AG04450 (cell line): ENCODE data around the gene PTGDS. TPM values are rescaled to one million over a fixed set of nuclear protein-coding genes. Genes with fewer than 3 reads are reported as not detected.

Source experiments
- CTCF ChIA-PET: fragments of 300-600, 350-600 bp; formaldehyde crosslinking; extraction: SDS; loops from one replicate; lab custom pipeline; 2022; ENCODE audit warnings: antibody characterized with exemption, inconsistent platforms; lab: Charles Lee
- POLR2A ChIA-PET: fragments of 350-600 bp; formaldehyde crosslinking; extraction: SDS; loops from one replicate; lab custom pipeline; 2021; ENCODE audit warnings: antibody characterized with exemption, inconsistent platforms; lab: Yijun Ruan, JAX
- DNase-seq: peaks from one replicate; pipeline ENCODE4 v3.0.0-alpha.2; 2011; ENCODE audit warnings: low read depth, low spot score
- H3K27ac ChIP-seq: one replicate; pipeline ENCODE4 v1.5.1; 2012; ENCODE audit warnings: low read depth, low read length, control low read depth
- H3K27me3 ChIP-seq: one replicate; pipeline ENCODE4 v1.6.0; 2012; ENCODE audit warnings: low read length; ENCODE audit not compliant: control insufficient read depth, insufficient read depth
- H3K4me3 ChIP-seq: 2 replicates; pipeline ENCODE4 v1.5.1; 2011; ENCODE audit warnings: mild to moderate bottlenecking, low read depth, low read length, control low read depth
- H3K9me3 ChIP-seq: 2 replicates; pipeline ENCODE4 v1.5.1; 2012; ENCODE audit warnings: low read length; ENCODE audit not compliant: control insufficient read depth, insufficient read depth
- polyA plus RNA-seq: library from polyadenylated mRNA; depleted of rRNA; stranded (reverse); fragments of >200 nt; gene quantifications from 2 replicates; pipeline ENCODE4 v1.2.3, GENCODE V29; 2011
- TF ChIP-seq, protein P1 (sequence below): IDR thresholded peaks from 2 replicates; pipeline ENCODE4 v1.5.1; 2011; ENCODE audit warnings: low read depth, low read length, control low read depth, inconsistent platforms

Gene PTGDS
- polyA plus RNA-seq, 1 experiment: 7.8 TPM

DNA sequence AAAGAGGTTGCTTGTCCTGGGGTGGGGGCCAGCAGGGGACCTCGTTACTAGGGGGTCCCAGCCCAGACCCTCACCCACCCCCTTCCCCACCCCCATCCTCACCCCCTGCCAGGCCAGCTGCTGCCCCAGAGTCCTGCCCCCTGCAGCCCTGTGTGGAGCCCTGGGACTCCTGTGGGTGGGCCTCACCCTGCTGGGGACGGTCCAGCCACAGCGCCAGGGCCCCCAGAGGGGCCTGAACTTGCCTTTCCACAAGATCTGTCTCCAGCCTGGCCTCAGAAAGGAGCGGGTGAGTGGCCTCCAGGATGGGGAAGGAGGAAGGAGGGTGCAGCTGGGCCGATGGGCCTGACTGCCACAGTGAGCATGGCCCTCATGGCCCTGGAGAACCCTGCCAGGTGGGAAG is 7.5 kb upstream of the PTGDS start:
- ChIA-PET CTCF (no interaction called here), POLR2A (no interaction called here)
- TF ChIP-seq, protein P1, sequence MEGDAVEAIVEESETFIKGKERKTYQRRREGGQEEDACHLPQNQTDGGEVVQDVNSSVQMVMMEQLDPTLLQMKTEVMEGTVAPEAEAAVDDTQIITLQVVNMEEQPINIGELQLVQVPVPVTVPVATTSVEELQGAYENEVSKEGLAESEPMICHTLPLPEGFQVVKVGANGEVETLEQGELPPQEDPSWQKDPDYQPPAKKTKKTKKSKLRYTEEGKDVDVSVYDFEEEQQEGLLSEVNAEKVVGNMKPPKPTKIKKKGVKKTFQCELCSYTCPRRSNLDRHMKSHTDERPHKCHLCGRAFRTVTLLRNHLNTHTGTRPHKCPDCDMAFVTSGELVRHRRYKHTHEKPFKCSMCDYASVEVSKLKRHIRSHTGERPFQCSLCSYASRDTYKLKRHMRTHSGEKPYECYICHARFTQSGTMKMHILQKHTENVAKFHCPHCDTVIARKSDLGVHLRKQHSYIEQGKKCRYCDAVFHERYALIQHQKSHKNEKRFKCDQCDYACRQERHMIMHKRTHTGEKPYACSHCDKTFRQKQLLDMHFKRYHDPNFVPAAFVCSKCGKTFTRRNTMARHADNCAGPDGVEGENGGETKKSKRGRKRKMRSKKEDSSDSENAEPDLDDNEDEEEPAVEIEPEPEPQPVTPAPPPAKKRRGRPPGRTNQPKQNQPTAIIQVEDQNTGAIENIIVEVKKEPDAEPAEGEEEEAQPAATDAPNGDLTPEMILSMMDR: no peak
- DNase-seq: no peak
- H3K27ac ChIP-seq: no peak overlapping the region
- peaks cover 21% of the 10 kb centered on the region for H3K27me3 ChIP-seq
- no peak overlapping the region for H3K4me3 ChIP-seq
- no peaks in the 10 kb centered on the region; the same call in 1 of the 2 replicates for H3K9me3 ChIP-seq

DNA sequence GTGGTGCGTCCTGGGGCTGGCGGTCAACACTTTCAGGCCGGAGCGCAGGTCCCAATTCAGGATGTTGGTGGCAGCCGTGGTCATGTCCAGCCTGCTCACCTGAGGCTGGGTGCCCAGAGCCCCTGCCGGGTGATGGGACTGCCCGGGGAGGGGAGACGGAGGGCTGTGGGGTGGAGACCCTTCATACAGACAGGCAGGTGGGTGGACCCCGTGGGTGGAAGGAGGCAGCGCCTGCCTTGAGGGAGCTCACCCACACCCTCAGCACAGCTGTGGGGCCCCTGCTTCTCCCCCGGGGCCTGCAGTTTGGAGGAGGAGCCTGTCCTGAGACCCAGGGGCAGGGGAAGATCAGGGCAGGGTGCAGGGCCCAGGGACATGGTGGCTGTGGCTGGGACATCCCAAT is 6.9 kb upstream of the PTGDS start:
- TF ChIP-seq, protein P1: no peak
- ChIA-PET POLR2A (no interaction called here), CTCF (no interaction called here)
- Histone ChIP-seq H3K27me3 (peaks cover 19% of the 10 kb centered on the region), H3K9me3 (no peaks in the 10 kb centered on the region; the same call in 1 of the 2 replicates), H3K4me3 (no peak overlapping the region), H3K27ac (no peak overlapping the region)
- no peak for DNase-seq

DNA sequence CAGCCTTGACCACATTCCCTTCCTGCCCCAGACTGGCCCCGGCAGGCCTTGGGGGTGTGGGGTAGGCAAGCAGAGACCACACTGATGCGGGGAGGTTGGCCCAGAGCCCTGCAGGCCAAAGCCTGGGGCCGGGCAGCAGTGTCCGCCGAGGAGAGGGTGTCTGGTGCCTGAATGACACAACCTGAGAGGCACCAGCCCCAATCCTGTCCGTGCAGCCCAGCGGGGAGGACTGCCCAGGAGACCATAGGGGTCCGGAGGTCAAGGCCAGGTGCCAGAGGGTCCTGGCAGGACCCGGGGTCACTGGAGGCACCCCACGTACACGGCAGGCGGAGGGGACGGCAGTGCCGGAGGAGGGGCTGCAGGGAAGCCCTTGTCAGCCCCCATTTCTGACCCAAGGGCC is 5.6 kb upstream of the PTGDS start:
- ChIA-PET POLR2A (no interaction called here), CTCF (no interaction called here)
- Histone ChIP-seq H3K27ac (no peak overlapping the region), H3K9me3 (no peaks in the 10 kb centered on the region; the same call in 1 of the 2 replicates), H3K4me3 (no peak overlapping the region), H3K27me3 (peaks cover 14% of the 10 kb centered on the region)
- TF ChIP-seq, protein P1: no peak
- no peak for DNase-seq

DNA sequence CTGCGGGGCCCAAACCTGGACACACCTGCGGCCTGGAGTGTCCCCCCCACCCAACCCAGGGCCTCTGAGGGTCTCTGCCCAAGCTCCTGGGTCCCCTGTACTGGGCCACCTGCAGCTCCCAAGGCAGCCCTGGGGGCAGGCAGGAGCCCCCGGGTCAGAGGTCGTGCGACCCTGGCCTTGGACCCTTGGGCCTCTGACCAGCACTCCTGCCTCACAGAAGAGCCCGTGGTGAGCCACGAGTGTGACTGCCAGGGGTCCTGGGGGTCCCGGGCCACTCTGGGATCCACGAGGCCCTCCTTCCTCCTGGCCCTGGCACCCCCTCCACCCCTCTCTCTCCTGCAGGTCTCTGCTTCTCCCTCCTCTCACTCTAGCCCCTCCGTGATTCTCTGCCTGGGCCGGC is 5.0 kb upstream of the PTGDS start:
- TF ChIP-seq, protein P1: no peak
- DNase-seq: no peak
- Histone ChIP-seq H3K27me3 (peaks cover 15% of the 10 kb centered on the region), H3K4me3 (no peak overlapping the region), H3K9me3 (no peaks in the 10 kb centered on the region; the same call in 1 of the 2 replicates), H3K27ac (no peak overlapping the region)
- POLR2A ChIA-PET: no interaction called here
- CTCF ChIA-PET: no interaction called here

DNA sequence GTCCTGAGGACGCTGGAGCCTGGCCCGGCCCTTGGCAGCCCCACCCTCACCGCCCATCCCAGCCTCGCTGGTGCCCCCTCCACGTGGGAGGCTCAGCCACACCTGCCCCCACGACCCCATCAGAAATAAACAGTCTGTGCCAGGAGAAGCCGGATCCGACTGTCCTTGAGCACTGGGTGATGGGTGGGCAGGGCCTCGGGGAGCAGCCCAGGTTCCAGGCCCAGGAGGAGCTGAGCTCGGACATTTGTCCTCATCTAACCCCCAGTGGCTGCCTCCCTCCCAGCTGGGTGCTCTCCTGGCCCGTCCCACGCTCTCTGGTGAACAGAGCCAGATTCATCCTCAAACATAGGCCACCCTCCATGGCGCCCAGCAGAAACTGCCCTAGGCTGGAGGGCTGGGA is 4.6 kb upstream of the PTGDS start:
- Histone ChIP-seq H3K9me3 (no peaks in the 10 kb centered on the region; the same call in 1 of the 2 replicates), H3K27me3 (peaks cover 19% of the 10 kb centered on the region), H3K4me3 (no peak overlapping the region), H3K27ac (no peak overlapping the region)
- DNase-seq: no peak
- TF ChIP-seq, protein P1: no peak
- POLR2A ChIA-PET: no interaction called here
- CTCF ChIA-PET: no interaction called here
